Lower lobe of right lung (tissue), 2 donors: Measurements from ENCODE around the gene MBD5. TPM values are rescaled to one million over a fixed set of nuclear protein-coding genes. Genes with fewer than 3 reads are reported as not detected.
A peak's percentile ranks its signal among the peaks of the same experiment; 100 is the strongest.

Experiments used
- ATAC-seq, 2 donors: fragments of 200-7000 bp; cut with Tn5 transposase; one replicate each; pipeline ENCODE4 v1.9.1; 2020 to 2022; ENCODE audit warnings: mild to moderate bottlenecking in 2 of 2, moderate library complexity in 2 of 2
- DNase-seq: peaks from one replicate; pipeline ENCODE4 v3.0.0-alpha.2; 2020
- H3K27ac ChIP-seq: fragments of 200-600 bp; one replicate; pipeline ENCODE4 v1.8.0; 2022
- H3K27me3 ChIP-seq: fragments of 200-600 bp; one replicate; pipeline ENCODE4 v1.8.0; 2022; ENCODE audit warnings: low read depth
- H3K36me3 ChIP-seq: fragments of 200-600 bp; one replicate; pipeline ENCODE4 v1.8.0; 2022; ENCODE audit warnings: mild to moderate bottlenecking
- H3K4me1 ChIP-seq: fragments of 200-600 bp; one replicate; pipeline ENCODE4 v1.8.0; 2022
- H3K4me3 ChIP-seq: fragments of 200-600 bp; one replicate; pipeline ENCODE4 v1.8.0; 2022; ENCODE audit warnings: mild to moderate bottlenecking
- H3K9me3 ChIP-seq: fragments of 200-600 bp; one replicate; pipeline ENCODE4 v1.8.0; 2022
- intact Hi-C: fragments of 100-400 bp; cut with DNase I; formaldehyde crosslinking; loops from one replicate; pipeline ENCODE4 v1.11.0; 2022
- total RNA-seq: library from RNA; stranded (reverse); fragmentation: NEBNext Ultra II Directional; extraction: Animal tissue kit (Norgen Biotek cat#: 25700); gene quantifications from one replicate; pipeline ENCODE4 v1.2.1, GENCODE V29; 2021
- TF ChIP-seq, protein P1 (sequence below): fragments of 200-600 bp; IDR thresholded peaks from one replicate; pipeline ENCODE4 v1.8.0; 2022; ENCODE audit warnings: antibody characterized with exemption, mild to moderate bottlenecking
- donor health status: DM: no; HTN: yes; CAD: no; lungs with severe emphysema.

Gene MBD5
- total RNA-seq, 1 donor from 2014 or later: 46.3 TPM

DNA sequence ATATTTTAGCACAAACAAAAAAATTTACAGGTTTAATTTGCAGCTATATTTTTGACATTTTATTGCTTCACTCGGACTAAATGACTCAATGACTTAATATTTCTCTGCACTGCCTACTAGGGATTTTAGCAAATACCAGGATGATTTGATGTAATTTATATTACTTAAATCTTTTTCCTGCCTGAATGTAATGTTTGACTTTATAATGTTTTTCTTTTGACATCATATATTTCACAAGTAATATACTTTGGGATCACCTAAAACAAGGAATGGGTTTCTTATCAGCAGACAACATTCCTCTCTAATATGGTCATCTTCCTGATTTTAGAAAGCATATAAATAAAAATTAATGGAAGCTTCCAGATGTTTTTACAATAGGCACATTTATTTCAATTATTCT lies 370.4 kb downstream of the MBD5 start:
- DNase-seq (no peak), ATAC-seq (no peak)
- Histone ChIP-seq H3K27me3 (no peaks in the 10 kb centered on the region), H3K4me3 (no peak overlapping the region), H3K27ac (no peak overlapping the region), H3K4me1 (no peaks in the 10 kb centered on the region), H3K9me3 (no peaks in the 10 kb centered on the region), H3K36me3 (no peaks in the 10 kb centered on the region)
- TF ChIP-seq, protein P1, sequence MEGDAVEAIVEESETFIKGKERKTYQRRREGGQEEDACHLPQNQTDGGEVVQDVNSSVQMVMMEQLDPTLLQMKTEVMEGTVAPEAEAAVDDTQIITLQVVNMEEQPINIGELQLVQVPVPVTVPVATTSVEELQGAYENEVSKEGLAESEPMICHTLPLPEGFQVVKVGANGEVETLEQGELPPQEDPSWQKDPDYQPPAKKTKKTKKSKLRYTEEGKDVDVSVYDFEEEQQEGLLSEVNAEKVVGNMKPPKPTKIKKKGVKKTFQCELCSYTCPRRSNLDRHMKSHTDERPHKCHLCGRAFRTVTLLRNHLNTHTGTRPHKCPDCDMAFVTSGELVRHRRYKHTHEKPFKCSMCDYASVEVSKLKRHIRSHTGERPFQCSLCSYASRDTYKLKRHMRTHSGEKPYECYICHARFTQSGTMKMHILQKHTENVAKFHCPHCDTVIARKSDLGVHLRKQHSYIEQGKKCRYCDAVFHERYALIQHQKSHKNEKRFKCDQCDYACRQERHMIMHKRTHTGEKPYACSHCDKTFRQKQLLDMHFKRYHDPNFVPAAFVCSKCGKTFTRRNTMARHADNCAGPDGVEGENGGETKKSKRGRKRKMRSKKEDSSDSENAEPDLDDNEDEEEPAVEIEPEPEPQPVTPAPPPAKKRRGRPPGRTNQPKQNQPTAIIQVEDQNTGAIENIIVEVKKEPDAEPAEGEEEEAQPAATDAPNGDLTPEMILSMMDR: no peak
- intact Hi-C loops: no loop called here

DNA sequence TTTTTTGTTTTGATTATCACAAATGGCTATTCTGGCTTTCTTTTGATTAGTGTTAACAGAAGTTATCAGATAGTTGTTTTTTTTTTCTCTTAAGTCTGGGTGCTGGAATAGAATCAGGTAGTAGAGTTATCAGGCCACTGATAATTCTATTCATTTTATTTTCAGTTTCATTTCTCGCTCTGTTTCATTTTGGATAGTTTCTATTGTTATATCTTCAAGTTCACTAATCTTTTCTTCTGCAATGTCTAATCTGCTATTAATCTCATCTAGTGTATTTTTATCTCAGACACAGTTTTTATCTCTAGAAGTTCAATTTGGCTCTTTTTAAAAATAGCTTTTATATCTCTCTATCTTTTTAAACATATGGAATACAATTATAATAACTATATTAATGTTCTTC lies 381.9 kb downstream of the MBD5 start:
- no peaks in the 10 kb centered on the region for H3K36me3 ChIP-seq
- no peaks in the 10 kb centered on the region for H3K27me3 ChIP-seq
- TF ChIP-seq, protein P1: no peak
- no peak overlapping the region for H3K4me3 ChIP-seq
- ATAC-seq (no peak), DNase-seq (no peak)
- intact Hi-C loops: no loop called here
- H3K4me1 ChIP-seq: no peaks in the 10 kb centered on the region
- no peaks in the 10 kb centered on the region for H3K9me3 ChIP-seq
- H3K27ac ChIP-seq: no peak overlapping the region

- no peaks in the 10 kb centered on the region for H3K4me1 ChIP-seq
- DNase-seq (no peak), ATAC-seq (no peak)
- H3K4me3 ChIP-seq: no peak overlapping the region
- H3K9me3 ChIP-seq: peaks cover 26% of the 10 kb centered on the region
- intact Hi-C loops: no loop called here
- TF ChIP-seq, protein P1: no peak
- H3K36me3 ChIP-seq: no peaks in the 10 kb centered on the region
- no peaks in the 10 kb centered on the region for H3K27me3 ChIP-seq
- H3K27ac ChIP-seq: no peak overlapping the region
Observed at GRCh38 chr2:148410899-148411298, 390.0 kb downstream of the MBD5 start.

- Histone ChIP-seq H3K9me3 (peaks cover 26% of the 10 kb centered on the region), H3K27ac (no peak overlapping the region), H3K27me3 (no peaks in the 10 kb centered on the region), H3K4me1 (no peaks in the 10 kb centered on the region), H3K4me3 (no peak overlapping the region), H3K36me3 (no peaks in the 10 kb centered on the region)
- intact Hi-C loops: no loop called here
- DNase-seq (no peak), ATAC-seq (no peak)
- TF ChIP-seq, protein P1: no peak
Observed at GRCh38 chr2:148416248-148416647, 395.4 kb downstream of the MBD5 start.

DNA sequence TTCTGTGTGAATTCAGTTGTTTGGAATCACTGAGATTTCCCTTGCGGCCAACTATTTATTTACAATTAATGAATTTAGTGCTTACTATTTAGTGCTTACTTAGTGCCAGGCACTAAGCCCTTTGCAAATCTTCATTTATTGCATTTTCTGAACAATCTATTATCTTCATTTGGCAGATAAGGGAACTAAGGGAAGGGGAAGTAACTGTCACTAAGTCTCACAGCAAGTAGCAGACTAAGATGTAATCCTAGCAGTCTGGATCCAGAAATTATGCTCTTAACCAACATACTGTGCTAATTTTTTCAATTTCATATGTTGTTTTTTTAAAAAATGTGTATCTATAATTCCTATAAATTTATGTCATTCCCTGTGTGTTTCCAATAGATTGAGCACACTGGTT lies 409.2 kb downstream of the MBD5 start:
- Histone ChIP-seq H3K27me3 (no peaks in the 10 kb centered on the region), H3K4me1 (no peaks in the 10 kb centered on the region), H3K36me3 (no peaks in the 10 kb centered on the region), H3K4me3 (no peak overlapping the region), H3K27ac (no peak overlapping the region), H3K9me3 (no peaks in the 10 kb centered on the region)
- intact Hi-C loops: no loop called here
- TF ChIP-seq, protein P1: no peak
- ATAC-seq (no peak), DNase-seq (no peak)

DNA sequence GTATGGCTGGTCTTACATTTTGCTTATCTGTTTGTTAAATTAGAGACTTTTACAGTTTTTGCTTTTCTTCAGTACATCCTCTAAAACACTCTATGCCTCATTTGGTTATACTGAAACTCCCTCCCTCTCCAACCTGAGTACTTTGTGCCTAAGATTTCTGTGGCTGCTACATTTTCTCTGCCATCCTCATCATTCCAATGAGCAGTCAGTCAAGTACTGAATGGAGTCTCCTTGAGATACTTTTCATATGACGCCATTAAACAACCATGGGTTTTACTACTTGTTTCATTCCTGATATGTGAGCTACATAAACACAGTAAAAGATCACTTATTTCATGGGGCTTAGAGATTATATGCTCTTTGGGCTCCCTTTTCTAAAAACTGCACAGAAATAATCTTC lies 427.0 kb downstream of the MBD5 start:
- H3K9me3 ChIP-seq: no peaks in the 10 kb centered on the region
- DNase-seq (no peak), ATAC-seq (peak; percentile 50 to 87)
- TF ChIP-seq, protein P1: no peak
- no peak overlapping the region for H3K27ac ChIP-seq
- H3K36me3 ChIP-seq: no peaks in the 10 kb centered on the region
- H3K27me3 ChIP-seq: no peaks in the 10 kb centered on the region
- intact Hi-C loops: no loop called here
- H3K4me1 ChIP-seq: no peaks in the 10 kb centered on the region
- no peak overlapping the region for H3K4me3 ChIP-seq
